Measurements from ENCODE around the gene CFAP73. TPM values are rescaled to one million over a fixed set of nuclear protein-coding genes. Genes with fewer than 3 reads are reported as not detected.

The CFAP73 gene
- total and polyA plus RNA-seq, 10 of the 15 experiments (the other 5 are each of a cell fraction or from before 2014, with no cell fraction given), result 0.18 TPM; not detected in 9

DNA sequence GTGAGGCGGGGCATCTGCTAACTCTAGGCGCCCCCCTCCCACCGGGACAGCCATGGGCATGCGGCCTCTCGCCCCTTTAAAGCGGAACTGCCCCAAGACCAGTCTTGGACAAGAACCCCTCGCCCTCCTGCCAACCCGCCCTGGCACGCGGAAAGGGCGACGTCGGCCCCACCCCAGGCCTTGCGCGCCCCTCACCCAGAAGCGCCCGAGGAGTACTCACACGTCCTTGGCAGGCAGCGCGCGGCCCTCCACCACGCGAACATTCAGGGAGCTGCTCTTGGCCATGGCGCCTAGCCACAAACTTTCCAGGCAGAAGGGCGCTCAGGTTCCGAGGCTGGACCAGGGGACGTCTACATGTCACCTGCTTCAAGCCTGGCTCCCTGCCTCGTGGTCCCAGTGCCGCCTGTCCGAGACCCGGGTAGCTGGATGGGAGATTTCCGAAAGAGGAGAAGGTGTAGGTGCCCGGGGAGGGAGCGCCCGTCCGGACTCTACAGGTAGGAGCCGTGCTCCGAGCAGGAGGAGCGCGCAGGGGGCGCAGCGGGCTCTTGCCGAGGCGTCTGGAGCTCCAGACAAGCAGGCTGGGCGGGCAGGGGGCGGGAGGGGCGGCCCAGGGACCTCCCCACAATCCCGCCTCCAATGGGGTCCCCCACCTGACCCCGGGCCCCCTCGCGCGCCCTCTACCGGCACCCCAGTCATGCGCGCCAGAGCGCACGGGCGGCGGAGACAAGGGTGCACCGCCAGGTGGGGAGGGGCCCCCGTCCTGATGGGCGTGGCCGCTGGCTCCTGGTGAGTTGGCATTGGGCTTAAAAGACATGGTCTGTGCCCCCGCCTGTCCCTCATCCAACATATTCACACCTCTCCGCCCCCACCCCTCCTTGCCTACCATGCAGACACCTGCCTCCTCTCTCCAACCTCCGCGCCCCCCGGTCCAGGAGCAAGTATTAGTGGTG, 14.1 kb upstream of the CFAP73 start, which contains the start of gene RASAL1 (continued):
- TF ChIP-seq ELK1 (IDR thresholded peaks at IDR 0.05; ENCODE audit: low read depth, low read length), result no peak
- TF ChIP-seq E2F4 (IDR thresholded peaks at IDR 0.05; ENCODE audit: low read depth, low read length), result no peak
- no peak for TF ChIP-seq NFXL1 (IDR thresholded peaks at IDR 0.05; ENCODE audit: borderline replicate concordance)
- no peak for TF ChIP-seq MTA3 (IDR thresholded peaks at IDR 0.05; ENCODE audit: borderline replicate concordance, low read length)
- TF ChIP-seq CTCF (IDR thresholded peaks at IDR 0.05 in 2 of 3, conservative IDR thresholded peaks at IDR 0.05 in 1 of 3; ENCODE audit: control insufficient read depth in 2 of 3, extremely low read depth in 1 of 3, insufficient read depth in 1 of 3, low read depth in 3 of 3, low read length in 3 of 3), result peak; percentile 41 to 69 (median 53)
- peak; percentile 40 to 88; a peak in 3 of 4 replicates for TF ChIP-seq BHLHE40 (IDR thresholded peaks at IDR 0.05; ENCODE audit: borderline replicate concordance in 1 of 2, low read depth in 2 of 2, low read length in 1 of 2)
- TF ChIP-seq SUPT20H (IDR thresholded peaks at IDR 0.05; ENCODE audit: borderline replicate concordance, control insufficient read depth, low read depth, low read length), result no peak
- TF ChIP-seq, protein P1, sequence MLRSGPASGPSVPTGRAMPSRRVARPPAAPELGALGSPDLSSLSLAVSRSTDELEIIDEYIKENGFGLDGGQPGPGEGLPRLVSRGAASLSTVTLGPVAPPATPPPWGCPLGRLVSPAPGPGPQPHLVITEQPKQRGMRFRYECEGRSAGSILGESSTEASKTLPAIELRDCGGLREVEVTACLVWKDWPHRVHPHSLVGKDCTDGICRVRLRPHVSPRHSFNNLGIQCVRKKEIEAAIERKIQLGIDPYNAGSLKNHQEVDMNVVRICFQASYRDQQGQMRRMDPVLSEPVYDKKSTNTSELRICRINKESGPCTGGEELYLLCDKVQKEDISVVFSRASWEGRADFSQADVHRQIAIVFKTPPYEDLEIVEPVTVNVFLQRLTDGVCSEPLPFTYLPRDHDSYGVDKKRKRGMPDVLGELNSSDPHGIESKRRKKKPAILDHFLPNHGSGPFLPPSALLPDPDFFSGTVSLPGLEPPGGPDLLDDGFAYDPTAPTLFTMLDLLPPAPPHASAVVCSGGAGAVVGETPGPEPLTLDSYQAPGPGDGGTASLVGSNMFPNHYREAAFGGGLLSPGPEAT (IDR thresholded peaks at IDR 0.05; ENCODE audit: low read depth), result no peak
- TF ChIP-seq MAX (IDR thresholded peaks at IDR 0.05; ENCODE audit: low read depth, low read length), result no peak
- TF ChIP-seq, protein P2, sequence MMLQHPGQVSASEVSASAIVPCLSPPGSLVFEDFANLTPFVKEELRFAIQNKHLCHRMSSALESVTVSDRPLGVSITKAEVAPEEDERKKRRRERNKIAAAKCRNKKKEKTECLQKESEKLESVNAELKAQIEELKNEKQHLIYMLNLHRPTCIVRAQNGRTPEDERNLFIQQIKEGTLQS (IDR thresholded peaks at IDR 0.05; ENCODE audit: borderline replicate concordance, extremely low read depth, low read depth, low read length), result no peak
- no peak for TF ChIP-seq SIX5 (IDR thresholded peaks at IDR 0.05; ENCODE audit: low read depth, low read length, severe bottlenecking)
- TF ChIP-seq JUNB (IDR thresholded peaks at IDR 0.05), result no peak
- TF ChIP-seq NBN (IDR thresholded peaks at IDR 0.05), result no peak
- TF ChIP-seq TCF12 (IDR thresholded peaks at IDR 0.05; ENCODE audit: low read depth, low read length), result no peak
- TF ChIP-seq PKNOX1 (IDR thresholded peaks at IDR 0.05), result peak; percentile 56
